Endothelial cell of umbilical vein (primary cell): ENCODE results near the gene RPH3AL. TPM values are rescaled to one million over a fixed set of nuclear protein-coding genes. Genes with fewer than 3 reads are reported as not detected.

ENCODE experiments used
- BruUV-seq: library from RNA; stranded (reverse); fragments of 400-500 nt; replicated peaks from 2 replicates; lab custom pipeline; 2021; lab: Mats Ljungman, UMichigan
- CTCF ChIA-PET: fragments of 300-600, 350-600 bp; sonication (Branson Sonifier 250); formaldehyde crosslinking; loops from one replicate; lab custom pipeline; 2021; ENCODE audit warnings: antibody characterized with exemption, inconsistent platforms; lab: Charles Lee
- POLR2A ChIA-PET: fragments of 300-600, 350-600 bp; sonication (Branson Sonifier 250); formaldehyde crosslinking; loops from one replicate; lab custom pipeline; 2021; ENCODE audit warnings: antibody characterized with exemption, inconsistent platforms; lab: Charles Lee
- DNase-seq: peaks from one replicate; pipeline ENCODE4 v3.0.0-alpha.2; 2011; ENCODE audit warnings: low read depth, low spot score
- FAIRE-seq: peaks from 2 replicates; lab custom pipeline; 2011; peaks lifted over from hg19 to GRCh38; lab: Jason Lieb, UNC
- H2AFZ ChIP-seq: 2 replicates; pipeline ENCODE4 v1.6.0; 2012; ENCODE audit warnings: low read depth, low read length, control low read depth, inconsistent platforms
- H3K27ac ChIP-seq: 2 replicates; pipeline ENCODE4 v1.5.1; 2011; ENCODE audit warnings: low read depth, mild to moderate bottlenecking, control low read depth, low read length, moderate library complexity; ENCODE audit not compliant: insufficient read depth
- H3K27me3 ChIP-seq, 2 experiments: 2 replicates each; pipeline versions ENCODE4 v1.6.0 to v1.6.1; 2011; ENCODE audit warnings: low read length in 2 of 2, mixed read lengths in 1 of 2; ENCODE audit not compliant: control insufficient read depth in 2 of 2, insufficient read depth in 2 of 2
- H3K36me3 ChIP-seq, 2 experiments: 2 replicates in 1 of 2; 3 replicates in 1 of 2; pipeline ENCODE4 v1.5.1; 2011; ENCODE audit warnings: low read length in 2 of 2, mild to moderate bottlenecking in 1 of 2, moderate library complexity in 1 of 2; ENCODE audit not compliant: control insufficient read depth in 2 of 2, insufficient read depth in 2 of 2; ENCODE audit errors: extremely low read depth in 1 of 2
- H3K4me1 ChIP-seq: 3 replicates; pipeline ENCODE4 v1.5.1; 2011; ENCODE audit warnings: mild to moderate bottlenecking, low read length; ENCODE audit not compliant: control insufficient read depth, insufficient read depth; ENCODE audit errors: extremely low read depth
- H3K4me2 ChIP-seq: 2 replicates; pipeline ENCODE4 v1.6.1; 2011; ENCODE audit warnings: low read length, control low read depth, mixed read lengths; ENCODE audit not compliant: insufficient read depth
- H3K4me3 ChIP-seq, 3 experiments: fragments of 200-600 bp in 1 of 3; sonication (generic), shearing (Covaris generic) in 1 of 3; replicated peaks in 1 of 3; 2 replicates each; pipeline ENCODE4 v1.5.1; 2011 to 2016; ENCODE audit warnings: control low read depth in 3 of 3, low read length in 3 of 3, mild to moderate bottlenecking in 2 of 3, inconsistent platforms in 1 of 3, low read depth in 1 of 3, moderate library complexity in 1 of 3; ENCODE audit not compliant: insufficient read depth in 1 of 3
- H3K79me2 ChIP-seq: 2 replicates; pipeline ENCODE4 v1.6.0; 2012; ENCODE audit warnings: low read length, inconsistent platforms; ENCODE audit not compliant: control insufficient read depth, insufficient read depth
- H3K9ac ChIP-seq: replicated peaks from 2 replicates; pipeline ENCODE3; 2011; ENCODE audit warnings: low read length, control low read depth; ENCODE audit not compliant: insufficient read depth; ENCODE audit errors: extremely low read depth
- H3K9me1 ChIP-seq: replicated peaks from 3 replicates; pipeline ENCODE4 v1.6.0; 2011; ENCODE audit warnings: mild to moderate bottlenecking, low read length; ENCODE audit not compliant: control insufficient read depth, insufficient read depth; ENCODE audit errors: extremely low read depth
- H3K9me3 ChIP-seq: replicated peaks from 2 replicates; pipeline ENCODE4 v1.5.1; 2012; ENCODE audit warnings: low read length, inconsistent platforms; ENCODE audit not compliant: control insufficient read depth, insufficient read depth
- H4K20me1 ChIP-seq: replicated peaks from 2 replicates; pipeline ENCODE3; 2011; ENCODE audit warnings: mild to moderate bottlenecking, low read length; ENCODE audit not compliant: control insufficient read depth, insufficient read depth; ENCODE audit errors: extremely low read depth
- EZH2 ChIP-seq: IDR thresholded peaks from 2 replicates; pipeline ENCODE4 v1.6.1; 2012; ENCODE audit warnings: borderline replicate concordance, low read depth, mild to moderate bottlenecking, moderate library complexity, low read length, inconsistent platforms; ENCODE audit not compliant: severe bottlenecking
- FOS ChIP-seq: IDR thresholded peaks from 2 replicates; pipeline ENCODE4 v1.6.1; 2011; ENCODE audit warnings: mild to moderate bottlenecking, low read length, moderate library complexity, borderline replicate concordance; ENCODE audit not compliant: insufficient read depth
- GATA2 ChIP-seq: IDR thresholded peaks from 2 replicates; pipeline ENCODE4 v1.7.0; 2011; ENCODE audit warnings: low read depth, mild to moderate bottlenecking, moderate library complexity, mixed read lengths, low read length; ENCODE audit not compliant: insufficient read length, insufficient read depth
- JUN ChIP-seq: IDR thresholded peaks from 2 replicates; pipeline ENCODE4 v1.6.1; 2011; ENCODE audit warnings: borderline replicate concordance, low read depth; ENCODE audit not compliant: insufficient read length, insufficient read depth
- MYC ChIP-seq: IDR thresholded peaks from one replicate; pipeline ENCODE4 v1.6.1; 2011; ENCODE audit warnings: mild to moderate bottlenecking, low read depth, low read length
- POLR2A ChIP-seq: IDR thresholded peaks from 2 replicates; pipeline ENCODE4 v1.6.1; 2012; ENCODE audit warnings: low read depth, mild to moderate bottlenecking, control low read depth, low read length
- POLR2AphosphoS5 ChIP-seq: IDR thresholded peaks from 2 replicates; pipeline ENCODE4 v1.6.1; 2012; ENCODE audit warnings: low read depth, mild to moderate bottlenecking, control low read depth, low read length, moderate library complexity; ENCODE audit not compliant: insufficient read depth
- dilution Hi-C: fragments of 300-500 bp; cut with MboI; formaldehyde crosslinking; loops from one replicate; pipeline ENCODE4 v1.15.0; 2019; ENCODE audit warnings: low sequenced_read_pairs; ENCODE audit not compliant: extremely low pct_ligation_motif_present
- intact Hi-C: fragments of 100-400 bp; cut with micrococcal nuclease; formaldehyde crosslinking; loops from one replicate; pipeline ENCODE4 v1.10.0; 2022
- polyA plus RNA-seq, 4 experiments: library from polyadenylated mRNA; depleted of rRNA in 3 of 4; stranded (reverse) in 3 of 4; unstranded in 1 of 4; fragments of >200 nt; gene quantifications; 2 replicates each; pipeline versions ENCODE4 v1.2.1 to v1.2.3, GENCODE V29; 2011 to 2012; ENCODE audit warnings: missing spikeins in 1 of 4
- total RNA-seq: library from RNA; stranded (reverse); gene quantifications from 2 replicates; pipeline ENCODE4 v1.2.3, GENCODE V29; 2021
- TF ChIP-seq, protein P1 (sequence below), 2 donors: IDR thresholded peaks; 1 replicate in 1 of 2; 2 replicates in 1 of 2; pipeline ENCODE4 v1.5.1; 2011; ENCODE audit warnings: low read length in 2 of 2, mild to moderate bottlenecking in 2 of 2, moderate library complexity in 2 of 2, control low read depth in 1 of 2, inconsistent platforms in 1 of 2, low read depth in 1 of 2; ENCODE audit not compliant: insufficient read depth in 1 of 2; ENCODE audit errors: extremely low read depth in 1 of 2
- TF ChIP-seq, protein P2 (sequence below): IDR thresholded peaks from 2 replicates; pipeline ENCODE4 v1.6.1; 2011; ENCODE audit not compliant: insufficient read depth, insufficient read length

RPH3AL gene
- total and polyA plus RNA-seq, 2 donors (not counting 3 experiments of a cell fraction or from before 2014, with no cell fraction given): 4.1 to 7.0 TPM

DNA sequence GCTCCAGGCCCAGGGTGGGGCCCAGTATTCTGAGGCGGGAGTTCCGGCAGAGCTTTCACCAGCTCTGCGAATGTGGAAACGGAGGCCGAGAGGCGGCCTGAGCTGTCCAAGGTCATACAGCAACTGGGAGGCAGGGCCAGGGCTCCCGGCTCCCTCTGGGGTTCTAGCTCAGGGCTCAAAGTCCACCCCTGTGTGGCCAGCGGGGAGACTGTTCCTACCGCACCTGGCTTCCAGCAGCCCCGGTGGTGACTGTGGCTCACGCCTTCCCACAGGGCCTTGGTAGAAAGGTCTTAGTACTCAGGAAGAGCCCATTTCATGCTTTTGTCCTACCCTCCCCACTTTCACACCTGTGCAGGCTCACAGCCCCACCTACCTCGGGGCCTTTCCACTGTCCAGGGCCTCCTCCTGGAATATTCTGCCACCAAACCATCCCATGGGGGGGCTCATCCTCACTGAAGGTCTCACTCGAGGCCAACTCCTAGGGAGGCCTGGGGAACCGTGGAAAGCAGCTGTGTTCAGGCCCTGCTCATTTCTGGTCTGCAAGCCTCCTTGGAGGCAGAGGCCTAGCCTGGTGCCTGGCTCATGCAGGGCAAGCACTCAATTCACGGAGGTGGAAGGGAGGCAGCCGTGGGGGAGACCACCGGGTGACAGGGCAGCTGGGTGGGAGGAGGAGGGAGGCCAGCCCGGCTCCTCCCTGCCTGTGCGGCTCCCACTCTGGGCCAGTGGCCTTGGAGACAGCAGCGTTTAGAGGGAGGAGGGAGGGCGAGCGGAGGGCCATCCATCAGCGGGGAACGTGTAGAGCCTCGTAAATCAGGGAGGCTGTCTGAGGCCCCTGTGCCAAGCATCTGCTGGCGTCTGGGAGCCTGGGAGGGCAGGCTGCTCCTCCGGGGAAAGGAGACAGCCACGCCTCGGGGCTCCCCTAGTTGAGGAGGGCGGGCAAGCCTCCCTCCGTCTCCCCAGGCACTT, 158.5 kb downstream of the RPH3AL start:
- no peak for DNase-seq
- TF ChIP-seq, protein P1, sequence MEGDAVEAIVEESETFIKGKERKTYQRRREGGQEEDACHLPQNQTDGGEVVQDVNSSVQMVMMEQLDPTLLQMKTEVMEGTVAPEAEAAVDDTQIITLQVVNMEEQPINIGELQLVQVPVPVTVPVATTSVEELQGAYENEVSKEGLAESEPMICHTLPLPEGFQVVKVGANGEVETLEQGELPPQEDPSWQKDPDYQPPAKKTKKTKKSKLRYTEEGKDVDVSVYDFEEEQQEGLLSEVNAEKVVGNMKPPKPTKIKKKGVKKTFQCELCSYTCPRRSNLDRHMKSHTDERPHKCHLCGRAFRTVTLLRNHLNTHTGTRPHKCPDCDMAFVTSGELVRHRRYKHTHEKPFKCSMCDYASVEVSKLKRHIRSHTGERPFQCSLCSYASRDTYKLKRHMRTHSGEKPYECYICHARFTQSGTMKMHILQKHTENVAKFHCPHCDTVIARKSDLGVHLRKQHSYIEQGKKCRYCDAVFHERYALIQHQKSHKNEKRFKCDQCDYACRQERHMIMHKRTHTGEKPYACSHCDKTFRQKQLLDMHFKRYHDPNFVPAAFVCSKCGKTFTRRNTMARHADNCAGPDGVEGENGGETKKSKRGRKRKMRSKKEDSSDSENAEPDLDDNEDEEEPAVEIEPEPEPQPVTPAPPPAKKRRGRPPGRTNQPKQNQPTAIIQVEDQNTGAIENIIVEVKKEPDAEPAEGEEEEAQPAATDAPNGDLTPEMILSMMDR (IDR thresholded peaks at IDR 0.05; ENCODE audit: extremely low read depth in 1 of 2, insufficient read depth in 1 of 2, low read depth in 1 of 2, low read length in 2 of 2): no peak
- TF ChIP-seq FOS (no peak), EZH2 (no peak)
- no peak overlapping the region for H3K4me2 ChIP-seq
- ChIA-PET POLR2A (no interaction called here), CTCF (no interaction called here)
- H3K36me3 ChIP-seq: no peaks in the 10 kb centered on the region
- intact Hi-C loops (no loop called here), dilution Hi-C loops (no loop called here)
- peaks cover 1% of the 10 kb centered on the region for H3K4me1 ChIP-seq
- no peaks in the 10 kb centered on the region for H3K79me2 ChIP-seq
- no peak overlapping the region for H3K4me3 ChIP-seq
- H3K9me3 ChIP-seq: no peaks in the 10 kb centered on the region
- no TSS peak for BruUV-seq
- no peak overlapping the region for H3K9ac ChIP-seq
- H4K20me1 ChIP-seq: no peaks in the 10 kb centered on the region
- no peak overlapping the region for H3K27ac ChIP-seq
- no peak for FAIRE-seq
- H2AFZ ChIP-seq: no peak overlapping the region
- no peaks in the 10 kb centered on the region for H3K27me3 ChIP-seq
- no peaks in the 10 kb centered on the region for H3K9me1 ChIP-seq

DNA sequence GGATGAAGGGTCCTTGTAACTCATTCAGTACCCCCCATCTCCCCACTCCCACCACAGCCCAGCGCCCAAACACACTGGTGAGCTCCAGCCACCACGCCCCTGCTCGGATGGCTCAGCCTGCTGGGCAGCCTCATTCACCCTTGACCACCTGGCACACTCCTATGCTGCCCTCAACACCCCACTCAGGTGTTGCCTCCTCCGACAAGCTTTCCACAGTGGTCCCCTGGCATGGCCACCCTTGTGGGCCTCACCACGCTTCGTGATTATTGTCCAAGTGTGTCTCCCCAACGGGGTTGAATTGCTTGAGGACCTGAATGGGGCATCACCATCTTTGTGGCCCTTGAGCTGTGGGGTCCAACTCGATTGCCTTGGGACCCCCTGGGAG, 159.2 kb downstream of the RPH3AL start:
- Histone ChIP-seq H3K27ac (no peak overlapping the region), H4K20me1 (no peaks in the 10 kb centered on the region), H3K9ac (no peak overlapping the region), H3K4me1 (no peaks in the 10 kb centered on the region), H3K4me3 (no peak overlapping the region), H3K79me2 (no peaks in the 10 kb centered on the region), H3K9me3 (no peaks in the 10 kb centered on the region), H3K9me1 (no peaks in the 10 kb centered on the region), H3K27me3 (no peaks in the 10 kb centered on the region), H3K4me2 (no peak overlapping the region), H2AFZ (no peak overlapping the region), H3K36me3 (no peaks in the 10 kb centered on the region)
- FAIRE-seq (no peak), DNase-seq (no peak)
- no TSS peak for BruUV-seq
- ChIA-PET CTCF (no interaction called here), POLR2A (no interaction called here)
- intact Hi-C loops: no loop called here
- dilution Hi-C loops: no loop called here
- TF ChIP-seq JUN (no peak), FOS (no peak), POLR2A (no peak), EZH2 (no peak), GATA2 (no peak), POLR2AphosphoS5 (no peak), MYC (no peak)
- TF ChIP-seq, protein P2, sequence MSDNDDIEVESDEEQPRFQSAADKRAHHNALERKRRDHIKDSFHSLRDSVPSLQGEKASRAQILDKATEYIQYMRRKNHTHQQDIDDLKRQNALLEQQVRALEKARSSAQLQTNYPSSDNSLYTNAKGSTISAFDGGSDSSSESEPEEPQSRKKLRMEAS: no peak
- TF ChIP-seq, protein P1 (IDR thresholded peaks at IDR 0.05; ENCODE audit: extremely low read depth in 1 of 2, insufficient read depth in 1 of 2, low read depth in 1 of 2, low read length in 2 of 2): no peak
